CD4-positive, alpha-beta T cell treated with Interleukin-6 at 100 ng/mL for 8 hours (primary cell): ENCODE data around the gene IQCH.

Experiments used
- DNase-seq: peaks from one replicate; pipeline ENCODE4 v3.0.0-alpha.2; 2020; ENCODE audit warnings: mixed read lengths, low spot score

Gene IQCH

GRCh38 chr15:67300266-67301025 lies 45.9 kb downstream of the IQCH start:
- DNase-seq, result no peak

DNA sequence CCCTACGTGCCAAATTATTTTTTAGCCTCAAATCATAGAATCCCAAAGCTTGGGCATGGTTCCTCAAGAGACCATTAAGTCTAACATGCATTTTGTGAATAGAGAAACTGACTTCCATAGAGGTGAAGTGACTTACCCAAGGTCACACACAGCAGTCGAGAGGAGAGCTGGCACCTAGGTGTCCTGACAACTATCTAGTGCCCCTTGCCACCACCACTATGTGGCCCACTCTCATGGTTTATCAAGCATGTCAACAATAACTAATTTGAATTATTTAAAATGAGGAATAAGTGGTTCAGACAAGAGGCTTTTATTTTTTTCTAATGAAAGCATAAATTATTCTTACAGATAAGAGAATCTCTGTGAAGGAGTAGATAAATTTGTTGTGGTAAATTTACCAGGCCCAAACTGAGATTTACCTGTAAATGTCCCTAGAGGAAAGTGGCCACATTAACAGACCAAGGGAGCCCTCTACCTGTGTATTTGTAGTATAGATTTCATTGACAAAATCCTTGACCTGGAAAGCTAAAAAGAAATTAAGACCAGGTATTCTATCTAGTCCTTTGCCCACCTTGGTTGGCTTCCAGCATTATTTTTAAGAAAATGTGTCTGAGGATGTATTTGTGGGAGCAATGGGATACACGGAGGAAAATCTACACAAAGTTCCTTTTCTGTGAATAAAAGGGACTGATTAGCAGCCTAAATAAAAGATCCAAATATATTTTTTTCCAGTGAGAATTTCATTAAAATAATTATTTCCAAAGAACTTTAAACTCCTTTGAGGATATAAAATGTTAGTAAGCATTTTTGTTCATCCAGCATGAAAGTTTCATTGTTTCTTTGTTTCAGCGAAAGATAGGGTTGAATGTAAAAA lies 49.1 kb downstream of the IQCH start:
- DNase-seq, result peak; percentile 48

DNA sequence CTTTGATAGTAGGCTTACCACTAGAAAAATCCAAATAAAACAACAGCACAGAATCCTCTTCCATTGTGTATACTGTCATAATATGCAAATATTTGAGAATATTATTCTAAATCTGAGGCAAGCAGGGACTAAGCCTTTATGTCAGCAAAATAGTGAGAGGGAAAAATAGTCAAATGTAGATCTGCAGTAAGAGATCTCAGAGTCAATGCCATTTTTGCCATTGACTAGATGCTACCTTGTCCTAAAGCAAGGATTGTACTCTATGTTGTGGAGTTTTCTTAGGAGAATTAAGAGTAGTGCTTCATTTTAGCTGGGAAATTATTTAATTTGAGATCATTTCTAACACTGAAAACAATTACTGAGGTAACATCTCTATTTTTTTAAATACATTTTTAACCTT lies 50.2 kb downstream of the IQCH start:
- no peak for DNase-seq

GRCh38 chr15:67305506-67305905 lies 50.9 kb downstream of the IQCH start:
- no peak for DNase-seq

DNA sequence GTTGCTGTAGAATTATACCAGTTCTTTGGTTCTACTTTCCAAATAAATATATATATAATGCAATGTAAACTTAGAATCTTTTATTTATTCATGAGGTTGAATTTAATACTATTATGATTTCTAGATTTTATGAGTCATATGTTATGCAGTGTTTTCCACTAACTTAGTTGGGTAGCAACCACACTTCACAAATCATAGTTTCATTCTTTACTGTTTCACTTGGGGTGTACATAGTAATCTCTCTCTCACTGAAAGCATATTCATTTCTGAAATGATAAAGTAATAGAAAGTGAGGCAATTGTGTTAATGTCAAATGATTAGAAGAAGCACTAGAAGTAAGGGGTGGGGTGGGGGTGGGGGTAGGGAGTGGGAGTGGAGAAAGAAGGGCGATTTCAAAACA lies 52.6 kb downstream of the IQCH start:
- DNase-seq, result no peak

GRCh38 chr15:67307889-67308597 lies 53.5 kb downstream of the IQCH start:
- no peak for DNase-seq

- DNase-seq, result no peak
These were observed 57.1 kb downstream of the IQCH start for GRCh38 chr15:67311731-67312130.

DNA sequence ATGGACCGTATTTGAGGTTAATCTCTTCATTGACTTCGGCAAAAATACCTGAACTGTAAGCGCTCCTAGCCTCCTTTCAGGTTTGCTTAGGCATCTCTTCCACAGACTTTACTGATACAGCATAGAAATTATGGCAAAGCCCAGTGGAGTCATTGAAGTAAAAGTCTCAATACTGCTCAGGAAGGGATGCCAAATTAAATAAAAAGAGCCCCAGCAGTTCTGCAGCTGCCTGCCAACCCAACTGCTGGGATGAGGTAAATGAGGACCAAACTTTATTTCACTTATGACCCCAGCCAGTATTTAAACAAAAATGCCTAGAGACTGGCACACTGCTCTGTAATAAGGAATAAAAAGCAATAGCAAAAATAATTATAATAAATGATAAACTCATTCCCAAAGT lies 65.4 kb downstream of the IQCH start:
- no peak for DNase-seq

DNA sequence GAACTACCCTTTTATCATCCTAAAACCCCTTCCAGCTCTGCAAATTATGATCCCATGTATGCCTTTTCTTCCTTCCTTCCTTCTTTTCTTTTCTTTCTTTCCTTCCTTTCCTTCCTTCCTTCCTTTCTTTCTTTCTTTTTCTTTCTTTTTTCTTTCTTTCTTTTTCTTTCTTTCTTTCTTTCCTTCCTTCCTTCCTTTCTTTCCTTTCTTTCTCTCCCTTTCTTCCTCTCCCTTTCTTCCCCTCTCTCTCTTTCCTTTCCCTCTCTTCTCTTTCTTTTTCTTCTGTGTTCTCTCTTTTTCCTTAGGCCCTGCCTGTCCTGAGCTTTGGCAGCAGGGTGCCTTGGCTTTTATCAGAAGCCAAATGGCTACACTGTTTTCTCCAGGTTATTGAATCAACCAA lies 66.8 kb downstream of the IQCH start:
- DNase-seq, result no peak

DNA sequence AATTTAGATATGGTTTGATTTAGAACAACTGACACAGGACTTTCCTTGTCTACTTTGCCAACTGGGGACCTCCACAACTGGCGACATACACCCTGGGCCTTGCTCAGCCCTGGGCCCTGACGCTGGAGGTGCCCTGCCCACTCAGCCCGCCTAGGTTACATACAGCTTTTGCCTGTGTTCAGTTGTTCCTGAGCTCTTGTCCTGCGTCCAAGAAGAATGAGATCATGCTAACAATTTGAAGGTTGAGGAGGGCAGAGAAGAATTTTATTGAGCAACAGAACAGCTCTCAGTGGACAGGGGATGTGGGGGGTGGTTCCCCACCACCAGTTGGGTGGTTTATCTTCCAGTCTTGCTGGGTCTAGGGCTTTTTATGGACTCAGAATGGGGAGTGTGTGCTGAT lies 67.9 kb downstream of the IQCH start:
- DNase-seq, result no peak

GRCh38 chr15:67327312-67327711 lies 72.7 kb downstream of the IQCH start:
- DNase-seq, result no peak

DNA sequence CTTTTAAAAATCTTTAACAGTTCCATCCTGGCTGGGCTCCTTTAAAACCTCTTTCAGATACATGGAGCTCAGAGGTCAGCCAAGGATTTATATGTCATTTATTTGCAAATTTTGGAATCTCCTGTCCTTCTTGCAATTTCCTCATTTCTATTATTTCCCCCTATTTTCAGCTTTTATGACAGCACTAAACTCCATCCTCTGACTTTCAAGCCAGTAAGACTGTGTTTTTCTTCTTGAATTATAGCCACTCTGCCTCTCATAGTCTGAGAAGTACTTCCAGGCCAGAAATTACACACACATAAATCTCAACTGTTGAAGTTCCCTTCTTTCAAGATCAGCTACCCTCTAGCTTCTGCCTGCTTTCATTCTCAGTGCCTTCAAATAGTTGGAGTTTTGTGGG lies 73.2 kb downstream of the IQCH start:
- no peak for DNase-seq

DNA sequence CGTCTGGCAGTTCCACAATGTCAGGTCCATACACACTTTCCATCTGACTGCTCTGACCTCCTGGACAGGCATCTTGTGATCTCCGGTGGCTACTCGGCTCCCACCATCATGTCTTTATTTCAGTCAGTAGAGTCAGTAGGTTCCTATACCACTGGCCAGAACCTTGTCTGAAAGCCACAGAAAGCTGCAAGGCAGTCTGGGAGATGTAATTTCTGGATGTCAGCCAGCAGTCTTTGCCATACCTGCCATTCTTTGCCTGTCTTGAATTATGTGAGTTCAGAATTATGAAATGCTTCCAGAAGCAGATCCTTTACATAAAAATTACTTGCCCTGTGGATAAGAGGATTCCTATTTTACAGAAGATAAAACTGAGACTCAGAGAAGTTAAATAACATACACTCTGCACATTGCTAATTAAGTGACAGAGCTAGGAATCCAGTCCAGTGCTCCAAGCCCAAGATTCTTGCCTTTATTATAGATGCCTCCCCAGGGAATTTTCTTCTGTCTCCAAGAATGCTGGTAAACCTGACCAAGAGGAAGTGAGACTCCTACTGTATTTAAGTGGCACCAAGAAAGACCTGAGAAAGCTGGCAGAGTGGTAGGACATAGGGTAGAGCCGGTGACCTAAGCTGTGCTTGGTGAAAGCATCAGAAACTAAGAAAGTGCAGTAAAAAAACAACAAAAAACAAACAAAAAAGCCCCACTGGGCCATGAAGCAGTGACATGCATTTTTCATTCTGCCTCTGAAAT lies 75.6 kb downstream of the IQCH start:
- DNase-seq, result no peak

- no peak for DNase-seq
These were observed 77.1 kb downstream of the IQCH start for GRCh38 chr15:67331676-67332075.

DNA sequence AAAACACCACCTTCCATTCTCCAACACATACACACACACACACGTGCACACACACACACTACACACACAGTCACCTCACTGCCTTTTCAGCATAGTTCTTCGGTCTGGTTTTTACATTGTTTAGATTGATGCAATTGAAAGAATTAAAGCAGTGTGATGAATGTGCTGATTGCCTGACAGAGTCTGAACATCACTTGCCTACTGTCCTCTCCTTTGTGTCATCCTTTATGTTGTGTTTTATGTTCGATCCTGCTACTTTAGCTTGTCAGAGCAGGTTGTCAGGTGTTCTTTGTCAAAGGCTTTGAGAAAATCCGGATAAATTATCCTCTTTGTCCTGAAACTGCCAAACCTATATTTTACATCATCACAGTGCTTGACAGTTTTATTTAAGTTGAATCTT lies 80.4 kb downstream of the IQCH start:
- DNase-seq, result no peak

DNA sequence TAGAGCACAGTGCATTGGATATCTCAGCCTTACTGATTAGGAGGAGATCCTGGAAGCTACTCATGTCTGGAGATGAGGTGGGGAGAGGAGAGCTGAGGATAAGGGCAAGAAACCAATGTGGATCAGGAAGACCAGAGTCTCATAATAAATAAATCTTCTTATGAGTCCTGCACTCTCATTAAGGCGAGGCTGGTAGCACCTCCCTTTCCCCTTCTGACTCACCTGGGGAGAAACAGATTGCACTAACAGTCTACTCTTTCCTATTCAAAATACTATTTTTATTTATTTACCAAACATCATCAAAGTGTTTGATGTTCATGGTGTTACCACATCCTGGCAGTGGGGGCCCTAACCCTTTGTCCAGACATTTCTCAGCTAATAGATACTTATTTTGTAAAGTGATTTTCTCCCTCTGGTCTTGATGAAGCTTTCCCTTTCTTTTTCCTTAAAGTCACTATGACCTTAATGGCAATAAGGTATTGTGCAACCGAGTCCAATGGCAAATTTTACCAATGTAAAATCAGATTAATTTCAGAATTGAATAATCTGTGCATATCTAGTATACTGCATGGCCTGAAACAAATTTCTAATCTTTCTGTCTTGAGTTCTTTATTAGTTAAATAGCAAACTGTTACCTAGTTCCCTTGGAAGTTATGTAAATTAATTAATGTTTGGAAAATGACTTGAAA lies 81.1 kb downstream of the IQCH start:
- no peak for DNase-seq

DNA sequence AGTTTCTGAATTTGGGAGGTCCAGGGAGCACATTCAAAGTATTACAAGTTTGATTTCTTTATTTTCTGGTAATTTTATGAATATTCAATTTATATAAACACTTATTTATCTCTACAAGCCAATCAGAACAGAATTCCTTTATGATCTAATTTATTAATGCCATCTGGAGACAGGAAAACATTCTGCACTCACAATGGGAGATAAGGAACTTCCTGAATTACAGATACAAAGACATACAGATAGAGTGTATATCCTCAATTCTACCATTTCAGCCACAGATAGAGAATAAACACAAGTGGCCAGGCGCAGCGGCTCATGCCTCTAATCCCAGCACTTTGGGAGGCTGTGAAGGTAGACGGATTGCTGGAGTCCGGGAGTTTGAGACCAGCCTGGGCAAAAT lies 86.0 kb downstream of the IQCH start:
- DNase-seq, result no peak

GRCh38 chr15:67341539-67341938 lies 87.0 kb downstream of the IQCH start:
- no peak for DNase-seq

GRCh38 chr15:67343206-67343605 lies 88.6 kb downstream of the IQCH start:
- no peak for DNase-seq

DNA sequence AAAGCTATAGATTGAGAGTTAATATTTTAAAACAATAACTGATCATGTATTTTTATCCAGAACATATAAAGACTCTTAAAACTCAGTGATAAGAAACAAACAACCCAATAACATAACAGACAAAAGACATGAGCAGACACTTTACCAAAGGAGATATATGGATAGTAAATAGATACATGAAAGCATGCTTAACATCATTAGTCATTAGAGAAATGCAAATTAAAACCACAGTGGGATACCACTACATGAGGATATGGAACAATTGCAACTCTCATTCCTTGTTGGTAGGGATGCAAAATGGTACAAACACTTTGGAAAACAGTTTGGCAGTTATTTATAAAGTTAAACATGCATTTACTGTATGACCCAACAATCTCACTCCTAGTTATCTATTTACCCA lies 95.0 kb downstream of the IQCH start:
- DNase-seq, result no peak

DNA sequence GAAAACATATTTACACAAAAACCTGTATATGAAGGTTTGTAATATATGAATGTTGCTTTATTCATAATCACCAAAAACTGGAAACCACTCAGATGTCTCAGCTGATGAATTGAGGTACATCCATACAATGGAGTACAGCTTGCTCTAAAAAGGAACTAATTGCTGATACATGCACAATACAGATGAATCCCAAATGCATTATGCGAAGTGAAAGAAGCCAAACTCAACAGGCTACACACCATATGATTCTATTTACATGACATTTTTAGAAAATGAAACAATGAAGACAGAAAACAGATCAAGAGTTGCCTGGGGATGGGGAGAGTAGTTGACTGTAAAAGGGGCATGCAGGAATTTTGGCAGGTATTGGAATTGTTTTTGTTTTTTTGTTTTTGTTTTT lies 95.5 kb downstream of the IQCH start:
- no peak for DNase-seq

GRCh38 chr15:67358391-67358790 lies 103.8 kb downstream of the IQCH start:
- DNase-seq, result no peak
